ENCODE data around the gene FCAMR. TPM values are rescaled to one million over a fixed set of nuclear protein-coding genes. Genes with fewer than 3 reads are reported as not detected.

The FCAMR gene
- total RNA-seq, 4 donors from 2014 or later = not detected

DNA sequence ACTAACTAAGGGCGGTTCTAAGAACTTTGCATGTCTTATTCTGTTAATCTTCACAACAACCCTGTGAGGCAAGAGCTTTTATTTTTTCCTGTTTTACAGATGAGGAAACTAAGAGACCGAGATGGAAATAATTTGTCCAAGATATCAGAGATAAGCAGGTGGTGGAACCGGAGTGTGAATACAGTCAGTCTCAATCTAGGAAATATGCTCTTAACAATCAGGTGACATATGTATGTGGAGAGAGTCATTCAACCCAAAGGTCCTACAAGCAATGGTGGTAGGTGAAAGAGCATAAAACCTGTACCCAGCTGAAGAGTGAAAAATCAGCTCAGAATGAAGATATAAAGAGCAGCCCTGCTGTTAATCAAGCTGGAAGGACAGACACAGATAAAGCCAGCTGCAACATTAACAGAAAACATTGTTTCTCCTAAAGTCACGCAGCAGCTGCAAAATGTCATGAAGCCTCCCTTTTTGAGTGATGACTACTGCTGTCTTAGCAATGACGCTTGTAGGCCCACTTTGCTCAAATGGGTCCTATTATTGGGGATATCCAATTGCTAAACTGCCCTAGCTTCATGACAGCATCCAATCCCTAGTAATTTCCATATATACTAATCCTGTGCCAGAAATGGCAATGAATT lies 30.5 kb upstream of the FCAMR start:
- TF ChIP-seq, protein P1, sequence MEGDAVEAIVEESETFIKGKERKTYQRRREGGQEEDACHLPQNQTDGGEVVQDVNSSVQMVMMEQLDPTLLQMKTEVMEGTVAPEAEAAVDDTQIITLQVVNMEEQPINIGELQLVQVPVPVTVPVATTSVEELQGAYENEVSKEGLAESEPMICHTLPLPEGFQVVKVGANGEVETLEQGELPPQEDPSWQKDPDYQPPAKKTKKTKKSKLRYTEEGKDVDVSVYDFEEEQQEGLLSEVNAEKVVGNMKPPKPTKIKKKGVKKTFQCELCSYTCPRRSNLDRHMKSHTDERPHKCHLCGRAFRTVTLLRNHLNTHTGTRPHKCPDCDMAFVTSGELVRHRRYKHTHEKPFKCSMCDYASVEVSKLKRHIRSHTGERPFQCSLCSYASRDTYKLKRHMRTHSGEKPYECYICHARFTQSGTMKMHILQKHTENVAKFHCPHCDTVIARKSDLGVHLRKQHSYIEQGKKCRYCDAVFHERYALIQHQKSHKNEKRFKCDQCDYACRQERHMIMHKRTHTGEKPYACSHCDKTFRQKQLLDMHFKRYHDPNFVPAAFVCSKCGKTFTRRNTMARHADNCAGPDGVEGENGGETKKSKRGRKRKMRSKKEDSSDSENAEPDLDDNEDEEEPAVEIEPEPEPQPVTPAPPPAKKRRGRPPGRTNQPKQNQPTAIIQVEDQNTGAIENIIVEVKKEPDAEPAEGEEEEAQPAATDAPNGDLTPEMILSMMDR (IDR thresholded peaks at IDR 0.05) = no peak
- TF ChIP-seq POLR2A (IDR thresholded peaks at IDR 0.05) = no peak
- intact Hi-C loops (cut with DNase I; ENCODE audit: low total_unique reads) = no loop called here
- Histone ChIP-seq H3K36me3 (no peaks in the 10 kb centered on the region), H3K4me3 (no peak overlapping the region), H3K27ac (no peak overlapping the region), H3K9me3 (no peaks in the 10 kb centered on the region), H3K27me3 (no peaks in the 10 kb centered on the region), H3K4me1 (no peaks in the 10 kb centered on the region)
- no peak for DNase-seq

DNA sequence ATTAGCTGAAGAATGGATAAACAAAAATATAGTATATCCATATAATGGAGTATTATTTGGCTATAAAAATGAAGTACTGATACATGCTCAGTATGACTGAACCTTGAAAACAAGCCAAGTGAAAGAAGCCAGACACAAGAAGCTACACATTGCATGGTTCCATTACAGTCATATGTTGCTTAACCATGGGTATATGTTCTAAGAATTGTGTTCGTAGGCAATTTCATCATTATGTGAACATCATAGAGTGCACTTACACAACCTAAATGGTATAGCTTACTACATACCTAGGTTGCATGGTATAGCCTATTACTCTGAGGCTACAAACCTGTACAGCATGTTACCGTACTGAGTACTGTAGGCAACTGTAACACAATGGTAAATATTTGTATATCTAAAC lies 28.6 kb upstream of the FCAMR start:
- Histone ChIP-seq H3K27ac (no peak overlapping the region), H3K9me3 (no peaks in the 10 kb centered on the region), H3K36me3 (no peaks in the 10 kb centered on the region), H3K27me3 (no peaks in the 10 kb centered on the region), H3K4me1 (no peaks in the 10 kb centered on the region), H3K4me3 (no peak overlapping the region)
- DNase-seq = no peak
- TF ChIP-seq, protein P1 (IDR thresholded peaks at IDR 0.05) = no peak
- TF ChIP-seq POLR2A (IDR thresholded peaks at IDR 0.05) = no peak
- intact Hi-C loops (cut with DNase I; ENCODE audit: low total_unique reads) = no loop called here

DNA sequence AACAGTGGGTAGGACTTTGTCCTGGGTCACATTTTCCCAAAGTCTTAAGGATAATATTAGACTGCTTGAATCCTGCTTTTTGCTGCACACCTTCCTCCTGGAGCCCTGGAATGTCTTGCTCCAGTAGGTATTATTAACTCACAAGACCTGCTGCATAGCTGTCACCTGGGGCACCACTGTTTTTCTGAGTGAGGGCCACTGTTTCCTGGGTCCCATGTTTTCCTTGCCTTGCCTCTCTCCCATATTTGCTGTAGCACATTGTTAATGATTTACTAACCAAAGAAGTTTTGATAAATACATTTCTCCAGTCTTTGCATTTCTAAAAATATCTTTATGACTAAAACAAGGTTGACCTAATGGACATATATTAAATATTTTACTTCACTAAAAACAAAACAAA lies 22.5 kb upstream of the FCAMR start:
- Histone ChIP-seq H3K4me1 (no peaks in the 10 kb centered on the region), H3K4me3 (no peak overlapping the region), H3K27ac (no peak overlapping the region), H3K36me3 (no peaks in the 10 kb centered on the region), H3K9me3 (no peaks in the 10 kb centered on the region), H3K27me3 (peaks cover 0 to 5% of the 10 kb centered on the region in 2 donors)
- no peak for DNase-seq
- intact Hi-C loops (cut with DNase I; ENCODE audit: low total_unique reads) = no loop called here
- TF ChIP-seq, protein P1 (IDR thresholded peaks at IDR 0.05) = no peak
- TF ChIP-seq POLR2A (IDR thresholded peaks at IDR 0.05) = no peak

DNA sequence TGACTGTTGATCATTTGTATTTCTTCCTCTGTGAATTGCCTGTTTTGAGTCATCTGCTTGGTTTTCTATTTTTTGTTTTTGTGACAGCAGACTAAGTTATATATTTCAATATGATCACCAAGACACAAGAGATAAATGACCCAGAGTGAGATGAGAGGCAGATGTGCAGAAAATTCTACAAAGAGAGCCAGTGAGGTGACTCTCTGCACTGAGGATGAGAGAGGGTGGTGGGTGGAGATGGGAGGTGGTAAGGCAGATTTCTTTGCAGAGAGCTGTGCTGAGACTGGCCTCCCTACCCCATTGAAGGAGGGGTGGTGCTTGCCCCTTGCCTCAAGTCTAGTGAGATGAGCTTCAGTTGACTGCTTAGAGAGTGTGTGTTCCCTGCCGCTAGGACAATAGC lies 17.6 kb upstream of the FCAMR start:
- no peak for DNase-seq
- H3K4me3 ChIP-seq = no peak overlapping the region
- no peak overlapping the region for H3K27ac ChIP-seq
- intact Hi-C loops (cut with DNase I; ENCODE audit: low total_unique reads) = no loop called here
- no peaks in the 10 kb centered on the region for H3K4me1 ChIP-seq
- TF ChIP-seq, protein P1 (IDR thresholded peaks at IDR 0.05) = no peak
- TF ChIP-seq POLR2A (IDR thresholded peaks at IDR 0.05) = no peak
- H3K9me3 ChIP-seq = no peaks in the 10 kb centered on the region
- peaks cover 0 to 3% of the 10 kb centered on the region in 2 donors for H3K27me3 ChIP-seq
- H3K36me3 ChIP-seq = no peaks in the 10 kb centered on the region

DNA sequence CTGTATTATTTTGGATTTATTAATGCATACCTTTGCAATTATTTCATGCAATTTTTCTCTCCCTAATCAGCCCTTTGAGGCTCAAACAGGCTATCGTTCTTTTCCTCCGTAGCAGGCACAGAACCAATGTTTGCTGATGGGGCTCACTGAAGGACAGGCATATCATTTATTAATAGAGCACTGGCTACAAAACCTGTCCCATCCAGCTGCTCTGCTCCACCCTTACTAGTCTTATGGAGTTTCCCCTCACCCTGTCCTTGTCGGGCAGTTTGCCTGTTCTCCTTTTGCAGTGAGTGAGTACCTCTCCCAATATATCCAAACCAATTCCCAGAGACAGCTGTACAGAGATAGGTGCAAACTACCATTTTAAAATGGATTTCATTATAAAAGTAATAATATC lies 16.6 kb upstream of the FCAMR start:
- intact Hi-C loops (cut with DNase I; ENCODE audit: low total_unique reads) = no loop called here
- no peak for DNase-seq

More for the DNA sequence above, 16.6 kb upstream of the FCAMR start:
- Histone ChIP-seq H3K27ac (no peak overlapping the region), H3K27me3 (no peaks in the 10 kb centered on the region), H3K36me3 (no peaks in the 10 kb centered on the region), H3K4me3 (no peak overlapping the region), H3K9me3 (no peaks in the 10 kb centered on the region), H3K4me1 (no peaks in the 10 kb centered on the region)
- TF ChIP-seq POLR2A (IDR thresholded peaks at IDR 0.05) = no peak
- TF ChIP-seq, protein P1 (IDR thresholded peaks at IDR 0.05) = no peak

Measured in uterus (tissue), 4 donors.